HG02938 (cell line): ENCODE results near the gene OSBPL10.

ENCODE experiments used
- ATAC-seq: cut with Tn5 transposase; IDR thresholded peaks from one replicate; pipeline ENCODE4 v1.9.1; 2021; ENCODE audit warnings: mild to moderate bottlenecking, moderate library complexity; ENCODE audit not compliant: unreplicated experiment

Gene OSBPL10

GRCh38 chr3:31687020-31687802 lies 293.9 kb downstream of the OSBPL10 start:
- no peak for ATAC-seq

- ATAC-seq, result no peak
Measured at GRCh38 chr3:31680072-31680870, 300.8 kb downstream of the OSBPL10 start.

GRCh38 chr3:31676556-31676955 lies 304.5 kb downstream of the OSBPL10 start:
- no peak for ATAC-seq

- ATAC-seq, result no peak
Measured at GRCh38 chr3:31673950-31674349, 307.1 kb downstream of the OSBPL10 start.

- ATAC-seq, result no peak
Measured at GRCh38 chr3:31671976-31672375, 309.1 kb downstream of the OSBPL10 start.

GRCh38 chr3:31671451-31671850 lies 309.6 kb downstream of the OSBPL10 start:
- ATAC-seq, result no peak

- ATAC-seq, result no peak
Measured at GRCh38 chr3:31670722-31671121, 310.3 kb downstream of the OSBPL10 start.

- no peak for ATAC-seq
Measured at GRCh38 chr3:31670136-31670535, 310.9 kb downstream of the OSBPL10 start.

GRCh38 chr3:31668242-31668641 lies 312.8 kb downstream of the OSBPL10 start:
- no peak for ATAC-seq

GRCh38 chr3:31667582-31667981 lies 313.5 kb downstream of the OSBPL10 start:
- no peak for ATAC-seq

- no peak for ATAC-seq
Measured at GRCh38 chr3:31664031-31664430, 317.0 kb downstream of the OSBPL10 start.

GRCh38 chr3:31661993-31662670 lies 318.9 kb downstream of the OSBPL10 start:
- ATAC-seq, result no peak

GRCh38 chr3:31661286-31661685 lies 319.8 kb downstream of the OSBPL10 start:
- no peak for ATAC-seq

GRCh38 chr3:31659246-31659645 lies 321.8 kb downstream of the OSBPL10 start:
- no peak for ATAC-seq

- ATAC-seq, result no peak
Measured at GRCh38 chr3:31654998-31655397, 326.1 kb downstream of the OSBPL10 start.

GRCh38 chr3:31653464-31653863 lies 327.6 kb downstream of the OSBPL10 start:
- ATAC-seq, result no peak

GRCh38 chr3:31652296-31652695 lies 328.8 kb downstream of the OSBPL10 start:
- ATAC-seq, result no peak

- ATAC-seq, result no peak
Measured at GRCh38 chr3:31648286-31648968, 332.6 kb downstream of the OSBPL10 start.

GRCh38 chr3:31645256-31645655 lies 335.8 kb downstream of the OSBPL10 start:
- no peak for ATAC-seq

GRCh38 chr3:31639828-31640227 lies 341.2 kb downstream of the OSBPL10 start:
- ATAC-seq, result no peak
